GM12878 (cell line): Measurements from ENCODE around the gene CD52. TPM values are rescaled to one million over a fixed set of nuclear protein-coding genes. Genes with fewer than 3 reads are reported as not detected.

Experiments
- ATAC-seq: fragments of 200-7000 bp; cut with Tn5 transposase; 3 replicates; pipeline ENCODE4 v1.9.1; 2020; ENCODE audit warnings: mild to moderate bottlenecking, moderate library complexity
- BruUV-seq: library from RNA; stranded (reverse); fragments of 400-500 nt; replicated peaks from 2 replicates; lab custom pipeline; 2021; lab: Mats Ljungman, UMichigan
- CTCF ChIA-PET: fragments of 300-600 bp; sonication (Branson Sonifier 250); formaldehyde crosslinking; extraction: SDS; loops from one replicate; lab custom pipeline; 2021; ENCODE audit warnings: inconsistent platforms; lab: Yijun Ruan, JAX
- POLR2A ChIA-PET: fragments of 350-600 bp; formaldehyde crosslinking; extraction: SDS; loops from one replicate; lab custom pipeline; 2021; ENCODE audit warnings: inconsistent platforms; lab: Charles Lee
- RAD21 ChIA-PET: fragments of 300-600 bp; sonication (Branson Sonifier 250); formaldehyde crosslinking; loops from one replicate; lab custom pipeline; 2023; ENCODE audit warnings: antibody characterized with exemption; ENCODE audit not compliant: unreplicated experiment; lab: Charles Lee
- SMC1A ChIA-PET: fragments of 300-600 bp; sonication (Branson Sonifier 250); formaldehyde crosslinking; loops from one replicate; lab custom pipeline; 2023; ENCODE audit not compliant: unreplicated experiment, uncharacterized antibody; lab: Charles Lee
- DNase-seq: peaks from one replicate; pipeline ENCODE4 v3.0.0-alpha.2; 2011; ENCODE audit warnings: low read depth, low spot score
- FAIRE-seq: peaks from 3 replicates; lab custom pipeline; 2011; peaks lifted over from hg19 to GRCh38; lab: Jason Lieb, UNC
- H2AFZ ChIP-seq: 2 replicates; pipeline ENCODE4 v1.6.0; 2011; ENCODE audit warnings: low read depth, low read length, control low read depth; ENCODE audit not compliant: control insufficient read depth
- H3K27ac ChIP-seq: 2 replicates; pipeline ENCODE4 v1.5.1; 2011; ENCODE audit warnings: control low read depth; ENCODE audit not compliant: control insufficient read depth, insufficient read depth
- H3K27me3 ChIP-seq, 2 experiments: replicated peaks in 1 of 2; 2 replicates each; pipeline versions ENCODE4 v1.6.0 to v1.6.1; 2011; ENCODE audit warnings: low read length in 1 of 2; ENCODE audit not compliant: control insufficient read depth in 2 of 2, insufficient read depth in 2 of 2
- H3K36me3 ChIP-seq, 2 experiments: 2 replicates each; pipeline ENCODE4 v1.5.1; 2011; ENCODE audit warnings: low read length in 1 of 2; ENCODE audit not compliant: control insufficient read depth in 2 of 2, insufficient read depth in 2 of 2
- H3K4me1 ChIP-seq: 2 replicates; pipeline ENCODE4 v1.6.1; 2011; ENCODE audit warnings: mild to moderate bottlenecking, low read length, moderate library complexity, mixed read lengths; ENCODE audit not compliant: control insufficient read depth, insufficient read depth
- H3K4me2 ChIP-seq: 2 replicates; pipeline ENCODE4 v1.6.0; 2011; ENCODE audit warnings: control low read depth; ENCODE audit not compliant: control insufficient read depth, insufficient read depth
- H3K4me3 ChIP-seq: fragments of 200-600 bp; sonication (generic); 2 replicates; pipeline ENCODE4 v1.5.1; 2016
- H3K79me2 ChIP-seq: 2 replicates; pipeline ENCODE4 v1.6.0; 2011; ENCODE audit warnings: low read length; ENCODE audit not compliant: control insufficient read depth, insufficient read depth
- H3K9ac ChIP-seq: 2 replicates; pipeline ENCODE4 v1.8.0; 2011; ENCODE audit warnings: low read length, control low read depth, mixed read lengths; ENCODE audit not compliant: control insufficient read depth, insufficient read depth
- H3K9me3 ChIP-seq: replicated peaks from 3 replicates; pipeline ENCODE4 v1.5.1; 2011; ENCODE audit warnings: mild to moderate bottlenecking, low read length; ENCODE audit not compliant: control insufficient read depth, insufficient read depth
- H4K20me1 ChIP-seq: 2 replicates; pipeline ENCODE4 v1.6.0; 2011; ENCODE audit not compliant: control insufficient read depth, insufficient read depth
- BRCA1 ChIP-seq: IDR thresholded peaks from 2 replicates; pipeline ENCODE4 v1.6.1; 2011; ENCODE audit warnings: low read depth, low read length, improper control_type of control experiment
- EED ChIP-seq: sonication (generic); IDR thresholded peaks from 2 replicates; pipeline ENCODE4 v1.6.1; 2016; ENCODE audit warnings: antibody characterized with exemption, low read depth
- HDGF ChIP-seq: fragments of 450-650 bp; IDR thresholded peaks from 2 replicates; pipeline ENCODE4 v1.6.1; 2016; ENCODE audit warnings: antibody characterized with exemption
- LARP7 ChIP-seq: fragments of 450-650 bp; IDR thresholded peaks from 2 replicates; pipeline ENCODE4 v1.6.1; 2017; ENCODE audit warnings: mild to moderate bottlenecking
- MEF2B ChIP-seq: fragments of 450-650 bp; IDR thresholded peaks from 2 replicates; pipeline ENCODE4 v1.6.1; 2018; ENCODE audit warnings: mild to moderate bottlenecking, moderate library complexity; ENCODE audit not compliant: partially characterized antibody, poor library complexity, severe bottlenecking
- NFXL1 ChIP-seq: fragments of 450-650 bp; IDR thresholded peaks from 2 replicates; pipeline ENCODE4 v1.6.1; 2017; ENCODE audit warnings: antibody characterized with exemption, mild to moderate bottlenecking, borderline replicate concordance
- POLR2A ChIP-seq: IDR thresholded peaks from 2 replicates; pipeline ENCODE4 v1.6.1; 2011; ENCODE audit warnings: low read depth, mild to moderate bottlenecking, low read length
- POLR2AphosphoS2 ChIP-seq: IDR thresholded peaks from 2 replicates; pipeline ENCODE4 v1.6.1; 2011; ENCODE audit warnings: low read depth, mild to moderate bottlenecking, low read length, improper control_type of control experiment, moderate library complexity
- RAD51 ChIP-seq: fragments of 450-650 bp; IDR thresholded peaks from 2 replicates; pipeline ENCODE4 v1.6.1; 2016; ENCODE audit warnings: moderate library complexity, mild to moderate bottlenecking, inconsistent platforms
- RFX5 ChIP-seq: IDR thresholded peaks from 2 replicates; pipeline ENCODE4 v1.6.1; 2011; ENCODE audit warnings: low read depth, low read length, improper control_type of control experiment
- SMAD5 ChIP-seq: IDR thresholded peaks from 2 replicates; pipeline ENCODE4 v1.6.1; 2016; ENCODE audit warnings: antibody characterized with exemption, low read depth
- SREBF1 ChIP-seq: IDR thresholded peaks from 2 replicates; pipeline ENCODE4 v1.6.1; 2012; ENCODE audit warnings: mild to moderate bottlenecking, low read length
- SRF ChIP-seq, 2 experiments: IDR thresholded peaks; 2 replicates each; pipeline ENCODE4 v1.6.1; 2011; ENCODE audit warnings: low read depth in 2 of 2, low read length in 2 of 2, mild to moderate bottlenecking in 1 of 2, moderate library complexity in 1 of 2
- STAT3 ChIP-seq: IDR thresholded peaks from 2 replicates; pipeline ENCODE4 v1.6.1; 2011; ENCODE audit warnings: low read depth, low read length, improper control_type of control experiment
- TBL1XR1 ChIP-seq: IDR thresholded peaks from 2 replicates; pipeline ENCODE4 v1.6.1; 2012; ENCODE audit warnings: low read depth, low read length, improper control_type of control experiment
- ZNF207 ChIP-seq: fragments of 450-650 bp; IDR thresholded peaks from 2 replicates; pipeline ENCODE4 v1.6.1; 2014; ENCODE audit warnings: antibody characterized with exemption, mild to moderate bottlenecking, borderline replicate concordance
- WGBS: methylation state at CpG from one replicate; pipeline ENCODE4 v1.1.6; 2016; ENCODE audit warnings: low lambda C conversion rate; ENCODE audit not compliant: insufficient replicate concordance, insufficient coverage; ENCODE audit errors: missing lambda C conversion rate; 5-methylcytosine and 5-hydroxymethylcytosine counted together
- in situ Hi-C: fragments of 300-500 bp; cut with MboI; formaldehyde crosslinking; loops from 9 replicates; pipeline ENCODE4 v1.14.3; 2018; ENCODE audit warnings: mixed read lengths
- intact Hi-C: fragments of 100-400 bp; cut with micrococcal nuclease; formaldehyde crosslinking; loops from one replicate; pipeline ENCODE4 v1.14.2; 2022; ENCODE audit not compliant: unreplicated experiment
- polyA plus RNA-seq, 11 experiments: library from polyadenylated mRNA; depleted of rRNA in 4 of 11; unstranded in 6 of 11; stranded (reverse) in 5 of 11; fragments of >200 nt; fragmentation: Nextera tagmentation in 4 of 11; fragmentation: Illumina TruSeq in 1 of 11; extraction: Ambion mirVana in 4 of 11; extraction: Trizol in 1 of 11; gene quantifications; 1 replicate in 1 of 11; 2 replicates in 10 of 11; pipeline versions ENCODE4 v1.2.1 to v1.2.3, GENCODE V29; 2011 to 2016; ENCODE audit warnings: inconsistent platforms in 2 of 11, missing spikeins in 2 of 11, low read depth in 1 of 11
- total RNA-seq, 4 experiments: library from RNA; depleted of rRNA in 3 of 4; stranded (reverse); fragments of >200 nt in 3 of 4; fragmentation: Illumina TruSeq in 1 of 4; extraction: Trizol in 1 of 4; gene quantifications; 2 replicates each; pipeline versions ENCODE4 v1.2.1 to v1.2.3, GENCODE V29; 2013 to 2021
- TF ChIP-seq, protein P1 (sequence below): fragments of 450-650 bp; IDR thresholded peaks from 2 replicates; pipeline ENCODE4 v1.6.1; 2017; ENCODE audit warnings: low read depth, mild to moderate bottlenecking, moderate library complexity
- TF ChIP-seq, protein P2 (sequence below): fragments of 450-650 bp; formaldehyde crosslinking; IDR thresholded peaks from 2 replicates; pipeline ENCODE4 v1.4.0; 2020; ENCODE audit warnings: mild to moderate bottlenecking, moderate library complexity

The CD52 gene
- total and polyA plus RNA-seq, 10 of the 15 experiments (the other 5 are each of a cell fraction or from before 2014, with no cell fraction given) = 237 to 2,736 (median 532) TPM

DNA sequence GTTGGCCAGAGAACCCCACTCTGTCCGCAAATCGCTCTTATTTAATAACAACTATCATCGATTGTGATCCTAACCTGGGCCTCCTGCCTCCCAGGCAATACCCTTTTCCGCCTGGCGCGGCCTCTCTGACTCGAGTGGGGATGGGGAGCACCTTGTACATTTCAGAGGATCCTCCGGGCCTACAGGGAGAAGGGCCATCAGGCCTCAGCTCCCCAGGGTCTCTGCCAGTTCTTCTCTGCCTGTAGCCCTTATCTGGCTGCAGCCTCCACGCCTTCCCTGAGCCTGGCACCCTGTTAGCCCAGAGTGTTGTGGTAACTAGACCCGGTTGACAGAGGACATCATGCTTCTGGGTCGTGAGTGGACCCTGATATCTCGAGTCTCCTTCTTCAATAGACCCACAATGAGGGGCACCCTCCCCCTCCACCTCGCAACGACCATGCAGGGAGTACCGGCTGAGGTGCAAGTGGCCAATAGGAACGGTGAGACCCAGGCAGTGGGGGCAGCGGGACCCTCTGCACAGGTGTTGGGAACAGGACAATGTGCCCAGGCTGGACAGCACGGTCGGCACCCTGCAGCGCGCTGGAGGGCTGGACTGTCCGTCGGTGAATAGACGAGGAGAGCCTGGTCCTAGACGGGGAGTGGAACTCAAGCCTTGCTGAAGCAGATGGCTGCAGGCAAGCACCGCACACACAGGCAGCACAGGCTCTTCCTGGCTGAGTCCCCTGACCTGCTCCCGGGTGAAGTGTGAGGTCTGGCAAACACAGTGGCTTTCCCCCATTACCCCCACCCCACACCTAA lies 43.2 kb downstream of the CD52 start:
- H3K79me2 ChIP-seq = no peaks in the 10 kb centered on the region
- BruUV-seq = no TSS peak
- H4K20me1 ChIP-seq = no peaks in the 10 kb centered on the region
- H3K4me2 ChIP-seq = no peak overlapping the region
- H3K27ac ChIP-seq = no peak overlapping the region
- no peak overlapping the region for H3K9ac ChIP-seq
- WGBS = 61% methylated on average over 27 of the region's 27 CpGs
- ATAC-seq (no peak), DNase-seq (no peak), FAIRE-seq (no peak)
- no peak overlapping the region for H2AFZ ChIP-seq
- in situ Hi-C loops (no loop called here), intact Hi-C loops (loop anchor here (10.0 kb wide), 1 partner anchor 54 kb away; the partner anchor contains the start of gene LIN28A)
- POLR2A ChIA-PET = no interaction called here
- CTCF ChIA-PET = interaction anchor here (1.6 to 5.6 kb wide), 4 partner anchors 13 to 74 kb away, joined by 5 to 89 read pairs (median 27); partner anchors contain the start of gene ZNF683
- no peaks in the 10 kb centered on the region for H3K9me3 ChIP-seq
- no peak overlapping the region for H3K4me3 ChIP-seq
- no peaks in the 10 kb centered on the region; the same call in 1 of the 2 replicates for H3K4me1 ChIP-seq
- H3K27me3 ChIP-seq = peaks cover 4 to 5% of the 10 kb centered on the region in 2 experiments; a peak in 3 of 4 replicates
- no peaks in the 10 kb centered on the region for H3K36me3 ChIP-seq
- SMC1A ChIA-PET = interaction anchor here (0.7 to 2.1 kb wide), 2 partner anchors 17 to 76 kb away, joined by 3 to 17 read pairs; no protein-coding TSS in a partner anchor
- RAD21 ChIA-PET = interaction anchor here (1.0 to 4.1 kb wide), 3 partner anchors 35 to 76 kb away, joined by 3 to 29 read pairs (median 9); no protein-coding TSS in a partner anchor
- TF ChIP-seq, protein P1, sequence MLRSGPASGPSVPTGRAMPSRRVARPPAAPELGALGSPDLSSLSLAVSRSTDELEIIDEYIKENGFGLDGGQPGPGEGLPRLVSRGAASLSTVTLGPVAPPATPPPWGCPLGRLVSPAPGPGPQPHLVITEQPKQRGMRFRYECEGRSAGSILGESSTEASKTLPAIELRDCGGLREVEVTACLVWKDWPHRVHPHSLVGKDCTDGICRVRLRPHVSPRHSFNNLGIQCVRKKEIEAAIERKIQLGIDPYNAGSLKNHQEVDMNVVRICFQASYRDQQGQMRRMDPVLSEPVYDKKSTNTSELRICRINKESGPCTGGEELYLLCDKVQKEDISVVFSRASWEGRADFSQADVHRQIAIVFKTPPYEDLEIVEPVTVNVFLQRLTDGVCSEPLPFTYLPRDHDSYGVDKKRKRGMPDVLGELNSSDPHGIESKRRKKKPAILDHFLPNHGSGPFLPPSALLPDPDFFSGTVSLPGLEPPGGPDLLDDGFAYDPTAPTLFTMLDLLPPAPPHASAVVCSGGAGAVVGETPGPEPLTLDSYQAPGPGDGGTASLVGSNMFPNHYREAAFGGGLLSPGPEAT = no peak
- TF ChIP-seq HDGF (no peak), RAD51 (no peak), EED (no peak), NFXL1 (no peak), MEF2B (no peak), LARP7 (no peak), ZNF207 (no peak), RFX5 (no peak), SREBF1 (no peak), SRF (IDR thresholded peaks at IDR 0.05; ENCODE audit: low read depth in 2 of 2, low read length in 2 of 2) (no peak), STAT3 (no peak), SMAD5 (no peak), POLR2AphosphoS2 (no peak), TBL1XR1 (no peak), POLR2A (no peak), BRCA1 (no peak)
- TF ChIP-seq, protein P2, sequence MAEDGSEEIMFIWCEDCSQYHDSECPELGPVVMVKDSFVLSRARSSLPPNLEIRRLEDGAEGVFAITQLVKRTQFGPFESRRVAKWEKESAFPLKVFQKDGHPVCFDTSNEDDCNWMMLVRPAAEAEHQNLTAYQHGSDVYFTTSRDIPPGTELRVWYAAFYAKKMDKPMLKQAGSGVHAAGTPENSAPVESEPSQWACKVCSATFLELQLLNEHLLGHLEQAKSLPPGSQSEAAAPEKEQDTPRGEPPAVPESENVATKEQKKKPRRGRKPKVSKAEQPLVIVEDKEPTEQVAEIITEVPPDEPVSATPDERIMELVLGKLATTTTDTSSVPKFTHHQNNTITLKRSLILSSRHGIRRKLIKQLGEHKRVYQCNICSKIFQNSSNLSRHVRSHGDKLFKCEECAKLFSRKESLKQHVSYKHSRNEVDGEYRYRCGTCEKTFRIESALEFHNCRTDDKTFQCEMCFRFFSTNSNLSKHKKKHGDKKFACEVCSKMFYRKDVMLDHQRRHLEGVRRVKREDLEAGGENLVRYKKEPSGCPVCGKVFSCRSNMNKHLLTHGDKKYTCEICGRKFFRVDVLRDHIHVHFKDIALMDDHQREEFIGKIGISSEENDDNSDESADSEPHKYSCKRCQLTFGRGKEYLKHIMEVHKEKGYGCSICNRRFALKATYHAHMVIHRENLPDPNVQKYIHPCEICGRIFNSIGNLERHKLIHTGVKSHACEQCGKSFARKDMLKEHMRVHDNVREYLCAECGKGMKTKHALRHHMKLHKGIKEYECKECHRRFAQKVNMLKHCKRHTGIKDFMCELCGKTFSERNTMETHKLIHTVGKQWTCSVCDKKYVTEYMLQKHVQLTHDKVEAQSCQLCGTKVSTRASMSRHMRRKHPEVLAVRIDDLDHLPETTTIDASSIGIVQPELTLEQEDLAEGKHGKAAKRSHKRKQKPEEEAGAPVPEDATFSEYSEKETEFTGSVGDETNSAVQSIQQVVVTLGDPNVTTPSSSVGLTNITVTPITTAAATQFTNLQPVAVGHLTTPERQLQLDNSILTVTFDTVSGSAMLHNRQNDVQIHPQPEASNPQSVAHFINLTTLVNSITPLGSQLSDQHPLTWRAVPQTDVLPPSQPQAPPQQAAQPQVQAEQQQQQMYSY (CRISPR knock-in tag) = no peak
